HG02763 (cell line): ENCODE results near the gene S100B.
A peak's percentile ranks its signal among the peaks of the same experiment; 100 is the strongest.
"Not testable (repeated sequence)": the region's sequence is repeated elsewhere in the genome, so short reads cannot be mapped to it uniquely, and the experiment has no call there.

Experiments used
- ATAC-seq: cut with Tn5 transposase; IDR thresholded peaks from one replicate; pipeline ENCODE4 v1.9.1; 2021; ENCODE audit warnings: mild to moderate bottlenecking, moderate library complexity; ENCODE audit not compliant: unreplicated experiment

S100B gene

DNA sequence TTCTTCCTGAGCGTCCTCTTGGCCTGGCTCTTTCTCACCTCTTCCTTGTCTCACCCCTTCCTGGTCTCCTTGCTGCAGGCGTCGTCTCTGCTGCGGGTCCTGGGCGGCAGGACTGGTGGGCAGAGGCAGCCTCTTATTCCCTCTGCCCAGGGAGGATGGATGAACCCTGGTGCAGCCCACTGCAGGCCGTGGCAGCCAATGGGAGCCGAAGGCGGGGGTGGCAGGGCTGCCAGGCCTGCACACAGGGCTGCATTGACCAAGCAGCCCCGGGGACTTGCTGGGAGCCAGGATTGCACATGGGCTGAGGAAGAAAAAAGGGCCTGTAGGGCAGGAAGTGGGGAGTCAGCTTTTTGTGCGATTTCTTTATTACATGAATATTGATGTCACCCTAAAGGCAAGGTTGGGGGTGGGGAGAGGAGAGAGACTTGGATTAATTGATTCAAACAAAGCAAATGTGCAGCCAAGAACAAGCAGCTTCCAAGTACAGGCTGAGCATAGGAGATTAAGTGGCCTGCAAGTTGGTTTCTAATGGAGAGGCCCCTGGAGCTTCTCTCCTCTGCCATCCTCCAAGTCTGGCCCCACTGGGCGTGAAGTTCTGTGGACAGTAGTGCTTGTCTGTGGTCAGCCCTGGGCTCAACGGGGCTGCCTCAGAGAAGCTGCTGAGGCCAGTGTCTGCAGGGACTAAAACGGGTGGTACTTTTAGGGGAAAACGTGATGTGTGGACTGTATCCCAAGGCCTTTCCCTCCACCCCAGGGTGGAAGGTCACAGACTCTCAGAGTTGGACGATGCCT is at the start of gene S100B:
S100B (minus strand) TSS at position 108 of the 792 bp plus-strand sequence. CDS start 2,667 bp downstream, outside the sequence.
- ATAC-seq = no peak

DNA sequence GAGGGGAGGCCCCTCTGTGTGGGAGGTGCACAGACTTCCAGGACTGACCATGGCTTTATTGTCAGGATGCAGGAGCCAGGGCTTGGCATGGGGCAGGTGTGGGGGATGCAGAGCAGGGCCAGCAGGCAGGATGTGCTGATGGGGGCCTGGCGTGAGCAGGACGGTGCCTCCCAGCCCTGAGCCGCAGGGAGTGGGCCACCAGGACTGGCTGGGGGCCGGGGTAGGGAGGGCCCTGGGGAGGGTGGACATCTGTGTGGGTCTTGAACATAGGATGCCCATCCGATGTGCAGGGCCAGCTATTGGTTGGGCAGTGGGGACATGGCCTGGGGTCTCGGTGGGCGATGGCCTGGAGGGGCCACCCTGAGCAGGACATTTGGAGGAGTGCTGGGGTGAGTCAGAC is 46.2 kb upstream of the S100B start:
- no peak for ATAC-seq

DNA sequence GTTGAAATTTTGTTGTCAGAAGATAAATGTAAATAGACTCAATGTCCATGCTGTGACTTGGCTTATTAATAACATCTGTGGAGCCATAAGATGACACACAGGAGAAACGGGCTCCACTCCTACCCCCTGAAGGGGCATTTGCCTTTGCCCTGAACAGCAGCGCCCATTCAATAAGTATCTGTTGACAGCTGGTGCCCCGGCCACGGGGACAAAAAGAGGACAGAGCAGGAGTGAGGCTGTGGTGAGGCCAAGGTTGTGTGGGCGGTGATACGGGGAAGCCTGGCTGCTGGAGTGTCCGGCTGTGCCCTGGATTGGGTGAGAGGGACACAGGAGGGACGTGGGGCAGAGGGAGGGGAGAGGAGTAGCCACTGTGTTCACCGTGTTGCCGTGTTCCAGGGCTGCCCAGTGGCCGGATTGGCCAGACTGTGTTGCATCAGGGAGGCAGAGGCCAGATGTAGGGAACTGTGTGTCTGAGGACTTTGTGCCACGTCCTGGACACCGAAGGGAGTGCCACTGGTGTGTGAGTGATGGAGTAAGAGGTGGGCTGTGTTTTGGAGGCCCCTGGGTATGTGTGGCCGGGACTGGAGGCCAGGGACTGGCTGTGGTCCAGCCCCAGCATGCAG is 45.7 kb upstream of the S100B start:
- no peak for ATAC-seq

DNA sequence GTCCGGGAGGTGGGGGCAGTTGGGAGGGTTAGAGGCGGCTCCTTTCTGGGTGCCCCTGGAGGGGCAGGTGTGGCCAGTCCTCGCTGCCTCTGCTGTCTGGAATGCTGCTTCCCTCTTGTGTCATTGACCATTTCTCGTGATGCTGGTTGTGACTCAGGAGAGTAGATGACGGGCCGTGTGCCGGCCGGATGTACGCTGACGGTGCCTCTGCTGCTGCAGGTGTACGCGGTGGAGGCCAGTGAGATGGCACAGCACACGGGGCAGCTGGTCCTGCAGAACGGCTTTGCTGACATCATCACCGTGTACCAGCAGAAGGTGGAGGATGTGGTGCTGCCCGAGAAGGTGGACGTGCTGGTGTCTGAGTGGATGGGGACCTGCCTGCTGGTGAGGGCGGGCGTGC is 44.5 kb upstream of the S100B start:
- no peak for ATAC-seq

DNA sequence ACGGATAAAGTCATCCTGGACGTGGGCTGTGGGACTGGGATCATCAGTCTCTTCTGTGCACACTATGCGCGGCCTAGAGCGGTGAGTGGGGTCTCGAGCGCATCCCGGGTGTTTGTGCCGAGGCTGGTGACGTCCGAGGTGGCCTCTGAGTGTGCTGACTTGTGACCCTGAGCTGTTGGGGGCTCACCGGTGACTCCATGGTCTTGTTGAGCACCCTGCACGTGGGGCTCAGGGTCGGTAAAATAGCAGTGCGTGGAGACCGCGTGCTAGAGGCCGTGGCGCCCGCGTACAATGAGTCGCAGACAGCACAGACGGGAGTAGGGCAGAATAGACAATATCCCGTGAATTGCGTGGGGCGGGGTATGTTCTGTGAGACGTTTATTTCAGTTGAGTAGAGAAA is 43.7 kb upstream of the S100B start:
- no peak for ATAC-seq

DNA sequence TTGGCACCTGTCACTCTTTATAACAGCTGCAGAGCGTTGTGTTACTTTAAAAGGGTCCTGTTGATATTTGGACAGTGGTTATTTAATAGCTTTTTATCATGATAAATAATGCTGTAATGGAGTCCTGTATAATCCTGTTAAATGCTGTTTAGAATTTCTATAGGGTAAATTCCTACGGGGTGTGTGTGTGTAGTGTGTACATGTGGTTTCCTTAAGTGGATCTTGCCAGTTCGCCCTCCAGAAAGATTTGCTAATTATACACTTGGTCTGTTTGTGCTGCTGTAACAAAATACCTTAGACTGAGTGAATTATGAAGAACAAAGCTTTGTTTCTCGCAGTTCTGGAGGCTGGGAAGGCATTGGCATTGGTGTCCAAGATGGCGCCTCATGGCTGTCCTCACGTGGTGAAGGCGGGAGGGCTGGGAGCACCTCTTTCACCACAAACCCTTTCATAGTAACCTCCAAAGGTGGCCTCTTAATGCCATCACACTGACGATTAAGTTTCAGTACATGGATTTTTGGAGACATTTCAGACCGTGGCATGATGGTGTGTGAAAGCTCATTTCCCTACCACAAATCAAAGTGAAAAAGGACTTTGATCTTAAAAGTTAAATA is 41.8 kb upstream of the S100B start:
- no peak for ATAC-seq

DNA sequence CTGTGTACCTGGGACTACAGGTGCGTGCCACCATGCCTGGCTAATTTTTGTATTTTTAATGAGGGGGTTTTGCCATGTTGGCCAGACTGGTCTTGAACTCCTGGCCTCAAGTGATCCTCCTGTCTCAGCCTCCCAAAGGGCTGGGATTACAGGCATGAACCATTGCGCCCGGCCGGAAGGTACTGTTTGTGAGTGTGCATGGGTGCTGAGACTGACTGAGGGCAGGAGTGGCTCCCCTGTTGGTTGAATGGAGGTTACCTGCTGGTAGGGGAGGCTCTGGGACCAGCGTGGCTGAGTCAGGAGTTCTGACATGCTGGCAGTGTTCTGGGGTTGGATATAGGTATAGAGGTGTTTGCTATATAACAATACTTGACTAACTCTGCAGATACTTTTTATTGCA is 41.0 kb upstream of the S100B start:
- no peak for ATAC-seq

DNA sequence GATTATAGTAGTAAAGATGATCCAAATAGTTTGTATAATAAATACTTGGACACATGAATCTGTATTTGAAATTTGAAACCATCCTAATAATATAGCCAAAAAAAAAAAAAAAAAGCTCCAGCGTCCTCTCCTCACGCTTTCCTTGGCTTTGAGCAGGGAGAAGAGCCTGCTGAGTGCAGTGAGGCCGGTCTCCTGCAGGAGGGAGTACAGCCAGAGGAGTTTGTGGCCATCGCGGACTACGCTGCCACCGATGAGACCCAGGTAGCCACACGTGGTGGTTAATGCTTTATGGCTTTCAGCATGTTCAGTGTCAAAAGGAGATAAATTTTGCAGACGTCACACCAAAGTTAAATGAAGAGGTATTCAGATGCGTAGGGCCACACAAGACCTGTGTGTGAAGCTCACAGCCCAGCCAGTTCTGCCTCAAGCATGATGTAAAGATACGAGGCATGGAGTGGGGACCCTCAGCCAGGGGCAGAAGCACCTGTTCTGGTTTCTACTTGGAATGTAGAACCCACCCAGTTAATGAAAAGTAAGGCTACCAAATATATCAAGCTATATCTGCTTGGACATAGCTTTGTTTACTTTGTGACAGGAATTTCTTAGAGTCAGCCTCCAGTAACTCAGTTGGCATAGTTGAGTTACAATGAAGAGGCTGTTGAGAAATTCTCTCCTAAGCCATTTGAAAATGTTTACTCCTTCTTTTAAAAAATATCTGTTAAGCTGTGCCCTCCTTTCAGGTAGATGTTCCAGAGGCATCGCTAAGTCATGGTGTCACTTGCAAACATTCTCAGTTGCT is 38.7 kb upstream of the S100B start:
- no peak for ATAC-seq

DNA sequence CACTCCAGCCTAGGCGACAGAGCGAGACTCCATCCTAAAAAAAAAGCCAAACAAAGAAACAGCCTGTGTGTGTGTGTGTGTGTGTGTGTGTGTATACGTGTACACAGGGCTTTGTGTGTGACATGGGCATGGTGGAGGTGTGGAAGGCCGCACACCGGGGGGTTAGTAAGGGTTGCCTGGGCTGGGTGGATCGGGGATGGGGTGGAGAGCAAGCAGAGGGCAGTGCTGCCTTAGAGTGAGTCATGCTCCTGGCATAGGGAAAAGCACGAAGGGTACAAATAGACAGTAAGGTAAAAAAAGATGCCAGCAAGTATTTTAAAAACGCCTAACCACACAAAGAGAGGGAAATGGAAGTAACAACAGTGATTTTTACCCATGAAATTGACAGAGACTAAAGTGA is 36.8 kb upstream of the S100B start:
- ATAC-seq = no peak

DNA sequence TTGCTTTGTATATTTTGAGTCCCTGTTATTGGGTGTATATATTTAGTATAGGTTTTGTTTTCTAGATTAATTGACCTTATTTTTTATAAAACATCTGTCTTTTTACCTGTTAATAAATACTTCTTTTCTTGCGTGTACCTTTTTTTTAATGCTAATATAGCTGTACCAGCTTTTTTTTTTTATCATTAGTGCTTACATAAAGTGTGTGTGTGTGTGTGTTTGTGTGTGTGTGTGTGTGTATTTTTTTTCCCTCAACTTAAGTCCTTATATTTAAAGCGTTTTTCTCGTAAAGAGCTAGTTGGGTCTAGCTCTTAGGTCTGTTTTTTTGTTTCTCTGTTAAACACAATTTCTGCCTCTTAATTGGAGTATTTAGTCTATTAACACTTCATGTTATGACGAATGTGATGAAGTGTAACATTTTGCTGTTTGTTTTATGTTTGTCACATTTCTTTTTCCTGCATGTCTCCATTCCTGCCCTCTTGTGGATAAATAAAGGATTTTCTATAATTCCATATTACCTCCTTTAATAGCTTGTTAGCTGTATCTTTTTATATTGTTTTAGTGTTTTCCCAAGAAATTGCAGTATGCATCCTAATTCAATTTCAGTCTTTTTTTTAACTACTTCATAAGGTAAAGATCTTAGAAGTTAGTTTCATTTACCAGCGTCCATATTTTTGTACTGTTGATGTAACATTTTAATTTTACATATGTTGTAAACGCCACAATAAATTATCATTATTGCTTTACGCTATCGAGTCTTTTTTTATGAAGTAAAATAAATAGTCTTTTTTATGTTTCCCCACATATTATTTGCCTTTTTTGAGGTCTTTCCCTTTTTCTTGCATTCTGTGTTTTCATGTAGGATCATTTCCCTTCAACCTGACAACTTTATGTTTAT is 34.9 kb upstream of the S100B start:
- ATAC-seq = no peak

DNA sequence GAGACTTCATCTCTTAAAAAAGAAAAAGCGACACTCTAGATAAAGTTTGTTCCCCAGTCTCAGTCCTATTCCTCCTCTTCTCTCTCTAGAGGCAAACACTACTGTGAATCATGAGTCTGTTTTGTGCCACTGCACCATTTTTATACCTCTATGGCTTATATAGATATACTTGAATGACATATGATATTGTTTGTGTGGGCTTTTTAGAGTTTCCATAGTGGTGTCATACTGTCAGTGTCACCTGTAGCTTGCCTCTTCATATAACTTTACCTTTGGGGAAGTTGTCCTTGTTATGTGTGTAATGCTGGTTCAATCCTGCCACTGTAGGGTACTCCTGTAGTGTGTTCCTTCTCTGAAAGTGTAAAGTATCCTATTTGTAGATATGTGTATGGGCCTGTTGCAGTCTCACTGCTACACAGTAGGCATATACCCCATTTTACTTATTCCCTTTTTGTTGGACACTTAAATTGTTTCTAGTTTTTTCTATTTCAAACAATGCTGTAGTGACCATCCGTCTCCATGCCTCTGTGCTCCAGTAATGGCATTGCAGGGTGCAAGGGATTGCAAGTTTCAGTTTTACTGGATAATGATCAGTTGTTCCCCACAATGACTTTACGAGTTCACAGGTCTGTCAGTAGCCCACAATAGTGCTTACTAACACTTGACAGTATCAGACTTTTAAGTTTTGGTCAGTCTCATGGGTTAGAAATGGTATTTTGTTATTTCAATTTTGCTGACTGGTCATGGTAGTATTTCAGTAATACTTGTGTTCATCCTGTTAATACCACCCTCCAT is 33.3 kb upstream of the S100B start:
- ATAC-seq = no peak

DNA sequence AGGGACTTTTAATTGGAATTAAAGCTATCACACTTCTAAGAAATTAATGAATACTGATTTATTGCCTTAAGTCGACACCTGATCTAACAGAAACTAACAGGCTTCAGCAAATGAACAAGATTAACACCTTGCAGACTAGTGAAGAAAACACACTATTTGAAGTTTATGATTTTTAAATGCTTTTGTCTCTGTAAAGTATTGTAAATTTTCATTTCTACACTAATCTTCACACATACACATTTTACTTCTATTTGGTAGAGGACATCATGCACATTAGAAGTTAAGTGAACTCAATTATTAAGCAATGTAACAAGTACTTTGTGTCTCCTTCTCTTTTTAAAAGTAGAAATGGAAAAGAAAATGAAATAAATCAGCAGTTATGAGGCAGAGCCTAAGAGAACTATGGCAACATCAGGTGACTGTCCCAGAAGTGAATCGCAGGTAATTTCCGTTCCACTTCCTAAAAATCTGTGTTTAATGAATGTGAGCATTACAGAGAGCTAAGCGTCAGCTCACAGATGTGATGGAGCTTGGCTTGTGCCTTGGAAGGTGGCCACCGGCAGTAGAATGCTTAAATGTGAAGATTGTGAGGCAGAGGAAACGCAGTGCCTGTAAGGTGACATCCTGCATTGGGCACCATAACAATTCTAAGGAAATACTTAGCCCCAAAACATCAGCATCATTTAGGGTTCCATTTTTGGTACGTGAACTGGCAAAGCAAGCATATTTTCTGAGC is 31.8 kb upstream of the S100B start:
- ATAC-seq = no peak

DNA sequence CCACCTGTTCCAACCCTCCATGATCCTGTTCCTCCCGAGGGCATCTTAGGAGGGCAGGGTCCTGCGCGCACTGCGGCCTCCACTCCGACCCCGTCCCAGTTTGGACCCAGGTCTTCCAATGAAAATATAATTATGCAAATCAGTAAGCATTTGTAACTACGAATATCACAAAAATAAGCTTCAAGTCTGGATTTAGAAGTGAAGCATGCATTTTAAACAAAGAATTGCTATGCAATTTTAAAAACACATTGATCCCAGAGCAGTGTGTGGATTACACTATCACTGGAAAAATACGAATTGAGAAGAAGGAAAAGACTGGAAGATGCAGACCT is 31.3 kb upstream of the S100B start:
- no peak for ATAC-seq

DNA sequence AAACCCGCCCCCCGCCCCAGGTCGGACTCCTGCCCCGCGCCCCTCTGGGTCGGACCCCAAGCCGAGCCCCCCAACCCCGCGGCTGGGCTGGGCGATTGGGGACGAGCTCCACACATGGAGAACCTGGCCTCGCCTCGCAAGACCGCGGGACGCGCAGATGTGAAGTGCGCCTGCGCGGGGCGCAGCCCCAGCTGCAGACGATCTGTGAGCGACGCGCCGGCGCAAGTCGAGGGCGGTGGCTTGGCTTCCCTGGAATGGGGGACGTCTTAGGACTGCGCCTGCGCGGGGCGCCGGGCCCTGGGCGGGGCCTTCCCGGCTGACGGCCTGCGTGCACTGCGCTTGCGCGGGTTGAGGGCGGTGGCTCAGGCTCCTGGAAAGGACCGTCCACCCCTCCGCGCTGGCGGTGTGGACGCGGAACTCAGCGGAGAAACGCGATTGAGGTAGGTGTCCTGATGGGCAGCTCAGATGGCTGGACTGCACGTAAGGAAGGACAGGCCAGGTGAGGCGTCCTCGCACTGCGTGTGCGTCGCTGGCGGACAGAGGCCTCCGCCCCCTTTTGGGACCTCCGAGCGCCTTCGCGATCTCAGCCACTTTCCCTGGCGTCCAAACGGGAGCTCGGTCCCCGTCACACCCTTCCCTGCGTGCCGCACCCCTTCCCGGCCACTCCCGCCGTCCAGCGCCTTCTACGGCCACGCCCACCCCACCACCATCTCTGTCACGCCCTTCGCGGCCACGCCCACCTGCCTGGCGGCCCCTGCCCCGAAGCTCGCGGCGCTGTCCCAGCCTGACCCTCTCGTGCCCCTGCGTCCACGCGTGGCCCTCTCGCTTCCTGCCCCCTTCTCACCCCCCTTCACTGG is 30.7 kb upstream of the S100B start, which contains the start of gene PRMT2:
PRMT2 (plus strand) TSS at position 351 of the 857 bp plus-strand sequence. CDS start 1,278 bp downstream, outside the sequence.
- peak; percentile 88 for ATAC-seq

DNA sequence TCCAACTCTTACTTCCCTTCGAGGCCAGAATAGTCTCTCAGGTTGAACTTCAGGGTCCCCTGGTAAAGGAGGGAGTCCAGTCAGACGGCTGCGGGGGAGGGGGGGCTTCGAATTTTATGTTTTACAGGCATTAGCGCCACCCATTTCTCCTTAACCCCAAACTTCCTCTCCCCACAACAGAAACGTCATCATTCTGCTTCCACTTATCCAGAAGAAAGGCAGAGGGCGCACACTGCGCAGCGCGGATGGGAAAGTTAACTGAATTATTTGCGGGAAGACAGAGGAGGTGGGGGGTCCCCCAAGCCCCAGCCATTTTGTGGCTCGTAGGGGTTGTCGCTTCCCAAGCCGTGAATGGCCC is 30.1 kb upstream of the S100B start:
- ATAC-seq = no peak

DNA sequence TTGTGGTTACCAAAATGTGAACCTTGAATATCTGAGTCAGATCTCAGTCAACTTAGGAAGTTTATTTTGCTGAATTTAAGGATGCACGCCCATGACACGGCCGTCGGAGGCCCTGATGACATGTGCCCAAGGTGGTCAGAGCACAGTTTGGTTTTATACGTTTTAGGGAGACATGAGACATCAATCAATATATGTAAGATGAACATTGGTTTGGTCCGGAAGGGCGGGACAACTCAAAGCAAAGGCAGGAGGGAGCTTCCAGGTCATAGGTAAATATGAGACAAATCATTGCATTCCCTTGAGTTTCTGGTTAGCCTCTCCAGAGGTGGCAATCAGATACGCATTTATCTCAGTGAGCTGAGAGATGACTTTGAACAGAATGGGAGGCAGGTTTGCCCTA is 29.5 kb upstream of the S100B start:
- no peak for ATAC-seq

DNA sequence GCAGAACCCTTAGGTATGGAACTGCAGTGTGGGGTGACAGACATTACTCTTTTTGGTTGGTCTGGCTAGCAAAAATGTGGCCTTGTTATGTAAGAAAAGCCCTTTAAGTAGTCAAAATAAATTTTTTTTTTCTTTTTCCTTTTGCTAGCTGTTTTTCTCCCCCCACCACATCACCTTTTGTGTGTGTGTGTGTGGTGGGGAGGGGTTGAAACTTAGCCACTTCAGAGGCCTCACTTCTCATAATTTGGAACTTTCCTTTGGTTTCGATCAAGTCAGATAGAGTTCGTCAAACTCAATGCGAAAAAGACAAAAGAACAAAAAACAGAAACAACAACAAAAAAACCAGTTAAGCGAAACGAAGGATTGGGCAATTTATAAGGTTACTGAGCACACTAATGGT is 28.7 kb upstream of the S100B start:
- ATAC-seq = no peak

DNA sequence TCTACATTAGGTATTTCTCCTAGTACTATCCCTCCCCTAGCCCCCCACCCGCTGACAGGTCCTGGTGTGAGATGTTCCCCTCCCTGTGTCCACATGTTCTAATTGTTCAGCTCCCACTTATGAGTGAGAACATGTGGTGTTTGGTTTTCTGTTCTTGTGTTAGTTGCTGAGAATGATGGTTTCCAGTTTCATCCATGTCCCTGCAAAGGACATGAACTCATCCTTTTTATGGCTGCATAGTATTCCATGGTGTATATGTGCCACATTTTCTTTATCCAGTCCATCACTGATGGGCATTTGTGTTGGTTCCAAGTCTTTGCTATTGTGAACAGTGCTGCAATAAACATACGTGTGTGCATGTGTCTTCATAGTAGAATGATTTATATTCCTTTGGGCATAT is 26.0 kb upstream of the S100B start:
- not testable (repeated sequence) for ATAC-seq
